SK-N-SH (cell line): Measurements from ENCODE around the gene SNX6. TPM values are rescaled to one million over a fixed set of nuclear protein-coding genes. Genes with fewer than 3 reads are reported as not detected.
A peak's percentile ranks its signal among the peaks of the same experiment; 100 is the strongest.

Source experiments
- CTCF ChIA-PET: fragments of 300-600, 350-600 bp; formaldehyde crosslinking; extraction: SDS; loops from one replicate; lab custom pipeline; 2021; lab: Yijun Ruan, JAX
- POLR2A ChIA-PET: fragments of 350-600 bp; sonication (Branson Sonifier 250); formaldehyde crosslinking; extraction: SDS; loops from one replicate; lab custom pipeline; 2020; ENCODE audit warnings: antibody characterized with exemption, inconsistent platforms; lab: Yijun Ruan, JAX
- DNase-seq: peaks from one replicate; pipeline ENCODE4 v3.0.0; 2012
- H2AFZ ChIP-seq: fragments of 200-600 bp; sonication (generic); 2 replicates; pipeline ENCODE4 v1.8.1; 2016; ENCODE audit warnings: antibody characterized with exemption, mild to moderate bottlenecking, low read depth
- H3F3A ChIP-seq: fragments of 200-600 bp; sonication (generic); replicated peaks from 2 replicates; pipeline ENCODE3; 2016; ENCODE audit warnings: antibody characterized with exemption, mild to moderate bottlenecking; ENCODE audit not compliant: insufficient read depth
- H3K27ac ChIP-seq, 2 experiments: fragments of 200-500 bp in 1 of 2; fragments of 200-600 bp in 1 of 2; sonication (Bioruptor generic) in 1 of 2; sonication (generic), shearing (Covaris generic) in 1 of 2; 2 replicates each; pipeline versions ENCODE4 v1.5.1 to v1.6.1; 2014 to 2016; ENCODE audit warnings: low read depth in 2 of 2, inconsistent platforms in 1 of 2, low read length in 1 of 2, mild to moderate bottlenecking in 1 of 2, mixed read lengths in 1 of 2
- H3K27me3 ChIP-seq: fragments of 200-600 bp; sonication (generic), shearing (Covaris generic); 2 replicates; pipeline ENCODE4 v1.6.1; 2016; ENCODE audit warnings: mixed run types; ENCODE audit not compliant: insufficient read depth
- H3K36me3 ChIP-seq, 2 experiments: fragments of 200-500 bp in 1 of 2; fragments of 200-600 bp in 1 of 2; sonication (Bioruptor generic) in 1 of 2; sonication (generic) in 1 of 2; replicated peaks in 1 of 2; 2 replicates each; pipeline versions ENCODE3 to v1.5.1; 2014 to 2016; ENCODE audit warnings: low read length in 1 of 2, mild to moderate bottlenecking in 1 of 2; ENCODE audit not compliant: insufficient read depth in 2 of 2, control insufficient read depth in 1 of 2
- H3K4me1 ChIP-seq, 2 experiments: fragments of 200-500 bp in 1 of 2; fragments of 200-600 bp in 1 of 2; sonication (Bioruptor generic) in 1 of 2; sonication (generic), shearing (Covaris generic) in 1 of 2; 2 replicates each; pipeline versions ENCODE4 v1.5.1 to v1.6.1; 2014 to 2016; ENCODE audit warnings: low read depth in 1 of 2, low read length in 1 of 2, mixed run types in 1 of 2; ENCODE audit not compliant: insufficient read depth in 2 of 2, control insufficient read depth in 1 of 2
- H3K4me2 ChIP-seq: fragments of 200-600 bp; sonication (generic), shearing (Covaris generic); 2 replicates; pipeline ENCODE4 v1.6.1; 2017; ENCODE audit warnings: mixed run types
- H3K4me3 ChIP-seq, 2 experiments: fragments of 200-500 bp in 1 of 2; fragments of 200-600 bp in 1 of 2; sonication (Bioruptor generic) in 1 of 2; sonication (generic), shearing (Covaris generic) in 1 of 2; 2 replicates each; pipeline versions ENCODE4 v1.5.1 to v1.8.1; 2014 to 2016; ENCODE audit warnings: low read depth in 2 of 2, inconsistent platforms in 1 of 2, low read length in 1 of 2, mild to moderate bottlenecking in 1 of 2, mixed read lengths in 1 of 2, moderate library complexity in 1 of 2
- H3K79me2 ChIP-seq: fragments of 200-600 bp; sonication (generic); 2 replicates; pipeline ENCODE4 v1.8.1; 2017; ENCODE audit warnings: mild to moderate bottlenecking; ENCODE audit not compliant: insufficient read depth
- H3K9ac ChIP-seq: fragments of 200-600 bp; sonication (generic); 2 replicates; pipeline ENCODE4 v1.6.1; 2017; ENCODE audit warnings: mixed run types
- H3K9me2 ChIP-seq: fragments of 200-600 bp; sonication (generic); 2 replicates; pipeline ENCODE4 v1.6.1; 2017; ENCODE audit warnings: mixed run types
- H3K9me3 ChIP-seq: fragments of 200-600 bp; sonication (generic); 2 replicates; pipeline ENCODE4 v1.6.1; 2017; ENCODE audit warnings: mixed run types, mild to moderate bottlenecking, moderate library complexity
- H4K20me1 ChIP-seq: fragments of 200-600 bp; sonication (generic); 2 replicates; pipeline ENCODE4 v1.6.1; 2017; ENCODE audit warnings: mild to moderate bottlenecking, mixed run types; ENCODE audit not compliant: insufficient read depth
- CHD2 ChIP-seq: fragments of 150-350 bp; IDR thresholded peaks from 2 replicates; pipeline ENCODE4 v1.6.1; 2018; ENCODE audit warnings: low read length; ENCODE audit not compliant: partially characterized antibody
- CTCF ChIP-seq: fragments of 200-600 bp; sonication (generic); IDR thresholded peaks from 2 replicates; pipeline ENCODE4 v1.6.1; 2017; ENCODE audit warnings: antibody characterized with exemption, mild to moderate bottlenecking, moderate library complexity
- EP300 ChIP-seq, 2 experiments: IDR thresholded peaks; 2 replicates each; pipeline versions ENCODE4 v1.4.0 to v1.6.1; 2012; ENCODE audit warnings: borderline replicate concordance in 1 of 2, low read depth in 1 of 2, low read length in 1 of 2
- EZH2phosphoT487 ChIP-seq: fragments of 200-600 bp; sonication (generic); IDR thresholded peaks from 2 replicates; pipeline ENCODE4 v1.6.1; 2017; ENCODE audit warnings: low read depth, mixed run types, mild to moderate bottlenecking, antibody characterized with exemption, moderate library complexity, borderline replicate concordance
- FOSL2 ChIP-seq: IDR thresholded peaks from 2 replicates; pipeline ENCODE4 v1.4.0; 2012; ENCODE audit warnings: low read depth, mild to moderate bottlenecking, moderate library complexity, borderline replicate concordance
- FOXJ3 ChIP-seq: sonication (generic); formaldehyde crosslinking; IDR thresholded peaks from 2 replicates; pipeline ENCODE4 v1.5.1; 2020; ENCODE audit warnings: mild to moderate bottlenecking, missing genetic modification reagents
- FOXM1 ChIP-seq: IDR thresholded peaks from 2 replicates; pipeline ENCODE4 v1.4.0; 2012; ENCODE audit warnings: low read depth, mild to moderate bottlenecking
- GABPA ChIP-seq: IDR thresholded peaks from 2 replicates; pipeline ENCODE4 v1.4.0; 2012; ENCODE audit warnings: low read depth, mild to moderate bottlenecking
- IRF3 ChIP-seq: fragments of 150-350 bp; IDR thresholded peaks from 2 replicates; pipeline ENCODE4 v1.6.1; 2016; ENCODE audit warnings: mild to moderate bottlenecking, low read depth, low read length
- MAX ChIP-seq: IDR thresholded peaks from 2 replicates; pipeline ENCODE4 v1.4.0; 2012; ENCODE audit warnings: low read depth
- MXI1 ChIP-seq: IDR thresholded peaks from 2 replicates; pipeline ENCODE4 v1.6.1; 2012; ENCODE audit warnings: mild to moderate bottlenecking, low read depth, low read length, improper control_type of control experiment
- NFIC ChIP-seq: IDR thresholded peaks from 2 replicates; pipeline ENCODE4 v1.4.0; 2012; ENCODE audit warnings: borderline replicate concordance
- NRF1 ChIP-seq: IDR thresholded peaks from 2 replicates; pipeline ENCODE4 v1.6.1; 2012; ENCODE audit warnings: low read depth, mild to moderate bottlenecking, low read length
- RCOR1 ChIP-seq: fragments of 150-350 bp; IDR thresholded peaks from 2 replicates; pipeline ENCODE4 v1.6.1; 2017; ENCODE audit warnings: antibody characterized with exemption, low read length
- REST ChIP-seq: IDR thresholded peaks from 2 replicates; pipeline ENCODE4 v1.6.1; 2012; ENCODE audit warnings: mild to moderate bottlenecking, low read depth, low read length, moderate library complexity
- RXRA ChIP-seq: IDR thresholded peaks from 2 replicates; pipeline ENCODE4 v1.4.0; 2012; ENCODE audit warnings: low read depth, mild to moderate bottlenecking, borderline replicate concordance
- SIN3A ChIP-seq: IDR thresholded peaks from 2 replicates; pipeline ENCODE4 v1.6.1; 2012; ENCODE audit warnings: low read depth, mild to moderate bottlenecking, low read length, moderate library complexity, borderline replicate concordance
- SMC3 ChIP-seq: IDR thresholded peaks from 2 replicates; pipeline ENCODE4 v1.6.1; 2012; ENCODE audit warnings: low read depth, low read length, improper control_type of control experiment
- TEAD4 ChIP-seq: IDR thresholded peaks from 2 replicates; pipeline ENCODE4 v1.4.0; 2012; ENCODE audit warnings: mild to moderate bottlenecking, borderline replicate concordance; ENCODE audit not compliant: insufficient read depth
- USF2 ChIP-seq: fragments of 150-350 bp; IDR thresholded peaks from 2 replicates; pipeline ENCODE4 v1.6.1; 2017; ENCODE audit warnings: antibody characterized with exemption, low read length, low read depth, borderline replicate concordance
- YY1 ChIP-seq: IDR thresholded peaks from 2 replicates; pipeline ENCODE4 v1.4.0; 2012; ENCODE audit warnings: low read depth, mild to moderate bottlenecking
- ZBTB33 ChIP-seq: IDR thresholded peaks from 2 replicates; pipeline ENCODE4 v1.4.0; 2012; ENCODE audit warnings: low read depth, borderline replicate concordance
- WGBS: methylation state at CpG from one replicate; pipeline ENCODE4 v1.1.6; 2017; ENCODE audit warnings: low lambda C conversion rate; 5-methylcytosine and 5-hydroxymethylcytosine counted together
- polyA plus RNA-seq, 3 experiments: library from polyadenylated mRNA; depleted of rRNA; stranded (reverse); fragments of >200 nt; gene quantifications; 2 replicates each; pipeline ENCODE4 v1.2.3, GENCODE V29; 2012

SNX6 gene
- polyA plus RNA-seq, 1 of the 3 experiments (the other 2 are of a cell fraction) = 33.1 TPM

DNA sequence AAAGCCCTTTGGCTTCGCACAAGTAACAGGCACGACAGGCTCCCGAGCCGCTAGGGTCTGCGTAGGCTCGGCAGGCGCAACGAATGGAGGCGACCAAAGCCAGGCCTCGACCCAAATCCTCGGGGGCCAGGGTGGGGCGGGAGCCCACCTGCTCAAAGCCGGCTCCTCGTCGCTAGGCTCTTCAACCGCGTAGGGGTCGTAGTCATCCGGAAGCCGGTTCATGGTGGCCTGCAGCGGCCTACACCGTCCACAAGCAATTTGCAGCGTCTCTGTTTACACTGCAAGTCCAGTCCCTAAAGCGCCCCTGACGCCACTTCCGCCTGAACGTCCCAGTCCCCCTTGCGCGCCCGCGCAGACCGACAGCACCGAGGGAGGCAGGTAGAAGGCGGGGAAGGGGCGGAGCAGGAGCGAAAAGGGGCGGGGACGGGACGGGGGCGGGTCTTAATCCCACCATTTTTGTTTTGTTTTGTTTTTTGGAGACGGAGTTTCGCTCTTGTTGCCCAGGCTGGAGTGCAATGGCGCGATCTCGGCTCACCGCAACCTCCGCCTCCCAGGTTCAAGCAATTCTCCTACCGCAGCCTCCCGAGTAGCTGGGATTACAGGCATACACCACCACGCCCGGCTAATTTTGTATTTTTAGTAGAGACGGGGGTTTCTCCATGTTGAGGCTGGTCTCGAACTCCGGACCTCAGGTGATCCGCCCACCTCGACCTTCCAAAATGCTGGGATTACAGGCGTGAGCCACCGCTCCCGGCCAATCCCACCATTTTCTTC lies 90.4 kb downstream of the SNX6 start, which contains the start of gene EAPP:
EAPP (minus strand) TSS at position 295 of the 774 bp plus-strand sequence; CDS start at position 222, 73 bp downstream.
- Histone ChIP-seq H3K27me3 (no peaks in the 10 kb centered on the region), H3K4me3 (peak within 1 kb of the TSS; percentile 89 to 97), H4K20me1 (no peaks in the 10 kb centered on the region), H3K4me2 (peak within 1 kb of the TSS; percentile 76), H3K4me1 (peaks cover 10 to 12% of the 10 kb centered on the region in 2 experiments; a peak in 3 of 4 replicates), H3K79me2 (peaks cover 32% of the 10 kb centered on the region), H3K27ac (peak within 1 kb of the TSS; percentile 88 to 91), H3K36me3 (peaks cover 6 to 12% of the 10 kb centered on the region in 2 experiments), H2AFZ (peak within 1 kb of the TSS; percentile 96), H3K9me3 (no peaks in the 10 kb centered on the region), H3F3A (peaks cover 8% of the 10 kb centered on the region), H3K9me2 (no peaks in the 10 kb centered on the region), H3K9ac (peak within 1 kb of the TSS; percentile 90)
- CTCF ChIA-PET = no interaction called here
- POLR2A ChIA-PET = no interaction called here
- WGBS = under 1% methylated on average over 36 of the region's 59 CpGs
- DNase-seq = peak; percentile 96
- TF ChIP-seq NRF1 (peak; percentile 71), GABPA (peak; percentile 80), FOSL2 (no peak), EZH2phosphoT487 (no peak), FOXJ3 (CRISPR knock-in tag) (no peak), CTCF (0 out of 2 replicates have a peak, but pooled peaks have one; percentile 8), FOXM1 (no peak), REST (no peak), RCOR1 (no peak), ZBTB33 (no peak), YY1 (peak; percentile 53; the same call in 1 of the 2 replicates), NFIC (no peak), USF2 (no peak), SIN3A (no peak; the same call in 1 of the 2 replicates), MAX (peak; percentile 66; the same call in 1 of the 2 replicates), EP300 (IDR thresholded peaks at IDR 0.05; ENCODE audit: borderline replicate concordance in 1 of 2, low read depth in 1 of 2, low read length in 1 of 2) (no peak), SMC3 (no peak), IRF3 (no peak), RXRA (no peak), TEAD4 (no peak), CHD2 (no peak), MXI1 (peak; percentile 89)
